ENCODE data around the gene POLR2B.

POLR2B gene

GRCh38 chr4:57073559-57073958 lies 94.9 kb downstream of the POLR2B start:
- Histone ChIP-seq H2AFZ (no peak overlapping the region), H3K36me3 (ENCODE audit: control insufficient read depth, insufficient read depth, low read length) (no peaks in the 10 kb centered on the region), H3K4me1 (no peaks in the 10 kb centered on the region), H3K79me2 (no peaks in the 10 kb centered on the region), H3K9ac (no peak overlapping the region), H3K4me2 (ENCODE audit: low read length) (no peak overlapping the region), H3K27me3 (ENCODE audit: control insufficient read depth, insufficient read depth, low read length) (no peaks in the 10 kb centered on the region), H3K4me3 (ENCODE audit: low read depth, low read length) (no peak overlapping the region), H3K27ac (no peak overlapping the region), H3K9me3 (ENCODE audit: control insufficient read depth, low read length) (no peaks in the 10 kb centered on the region)
- no peak for TF ChIP-seq CTCF (IDR thresholded peaks at IDR 0.05)

GRCh38 chr4:57074744-57075143 lies 96.0 kb downstream of the POLR2B start:
- Histone ChIP-seq H3K36me3 (ENCODE audit: control insufficient read depth, insufficient read depth, low read length) (no peaks in the 10 kb centered on the region), H3K4me1 (no peaks in the 10 kb centered on the region), H3K4me2 (ENCODE audit: low read length) (no peak overlapping the region), H3K79me2 (no peaks in the 10 kb centered on the region), H3K9me3 (ENCODE audit: control insufficient read depth, low read length) (no peaks in the 10 kb centered on the region), H3K9ac (no peak overlapping the region), H3K27ac (no peak overlapping the region), H2AFZ (no peak overlapping the region), H3K27me3 (ENCODE audit: control insufficient read depth, insufficient read depth, low read length) (no peaks in the 10 kb centered on the region), H3K4me3 (ENCODE audit: low read depth, low read length) (no peak overlapping the region)
- no peak for TF ChIP-seq CTCF (IDR thresholded peaks at IDR 0.05)

GRCh38 chr4:57075367-57075766 lies 96.7 kb downstream of the POLR2B start:
- no peaks in the 10 kb centered on the region for H3K27me3 ChIP-seq (ENCODE audit: control insufficient read depth, insufficient read depth, low read length)

GRCh38 chr4:57076646-57077045 lies 98.0 kb downstream of the POLR2B start:
- H3K4me2 ChIP-seq (ENCODE audit: low read length) = no peak overlapping the region
- no peaks in the 10 kb centered on the region for H3K9me3 ChIP-seq (ENCODE audit: control insufficient read depth, low read length)
- no peak overlapping the region for H3K4me3 ChIP-seq (ENCODE audit: low read depth, low read length)
- H2AFZ ChIP-seq = no peak overlapping the region
- no peaks in the 10 kb centered on the region for H3K4me1 ChIP-seq
- H3K27me3 ChIP-seq (ENCODE audit: control insufficient read depth, insufficient read depth, low read length) = no peaks in the 10 kb centered on the region
- H3K27ac ChIP-seq = no peak overlapping the region
- H3K79me2 ChIP-seq = no peaks in the 10 kb centered on the region
- H3K9ac ChIP-seq = no peak overlapping the region
- TF ChIP-seq CTCF (IDR thresholded peaks at IDR 0.05) = no peak
- no peaks in the 10 kb centered on the region for H3K36me3 ChIP-seq (ENCODE audit: control insufficient read depth, insufficient read depth, low read length)

More at GRCh38 chr4:57075367-57075766, 96.7 kb downstream of the POLR2B start:
- Histone ChIP-seq H3K4me2 (ENCODE audit: low read length) (no peak overlapping the region), H3K79me2 (no peaks in the 10 kb centered on the region), H3K4me3 (ENCODE audit: low read depth, low read length) (no peak overlapping the region), H3K36me3 (ENCODE audit: control insufficient read depth, insufficient read depth, low read length) (no peaks in the 10 kb centered on the region), H3K4me1 (no peaks in the 10 kb centered on the region), H3K9ac (no peak overlapping the region), H3K9me3 (ENCODE audit: control insufficient read depth, low read length) (no peaks in the 10 kb centered on the region), H2AFZ (no peak overlapping the region), H3K27ac (no peak overlapping the region)
- TF ChIP-seq CTCF (IDR thresholded peaks at IDR 0.05) = no peak

GRCh38 chr4:57077550-57078343 lies 99.1 kb downstream of the POLR2B start:
- no peaks in the 10 kb centered on the region for H3K9me3 ChIP-seq (ENCODE audit: control insufficient read depth, low read length)
- H3K9ac ChIP-seq = no peak overlapping the region
- H3K27me3 ChIP-seq (ENCODE audit: control insufficient read depth, insufficient read depth, low read length) = no peaks in the 10 kb centered on the region
- no peak for TF ChIP-seq CTCF (IDR thresholded peaks at IDR 0.05)
- H3K36me3 ChIP-seq (ENCODE audit: control insufficient read depth, insufficient read depth, low read length) = no peaks in the 10 kb centered on the region
- no peak overlapping the region for H3K27ac ChIP-seq
- no peak overlapping the region for H3K4me2 ChIP-seq (ENCODE audit: low read length)
- H2AFZ ChIP-seq = no peak overlapping the region
- no peaks in the 10 kb centered on the region for H3K79me2 ChIP-seq
- H3K4me1 ChIP-seq = no peaks in the 10 kb centered on the region
- H3K4me3 ChIP-seq (ENCODE audit: low read depth, low read length) = no peak overlapping the region
